AG20443 (cell line): ENCODE data around the gene POLD3.

Source experiments
- DNase-seq: peaks from one replicate; pipeline ENCODE4 v3.0.0; 2012; ENCODE audit warnings: low spot score, mixed read lengths

POLD3 gene

DNA sequence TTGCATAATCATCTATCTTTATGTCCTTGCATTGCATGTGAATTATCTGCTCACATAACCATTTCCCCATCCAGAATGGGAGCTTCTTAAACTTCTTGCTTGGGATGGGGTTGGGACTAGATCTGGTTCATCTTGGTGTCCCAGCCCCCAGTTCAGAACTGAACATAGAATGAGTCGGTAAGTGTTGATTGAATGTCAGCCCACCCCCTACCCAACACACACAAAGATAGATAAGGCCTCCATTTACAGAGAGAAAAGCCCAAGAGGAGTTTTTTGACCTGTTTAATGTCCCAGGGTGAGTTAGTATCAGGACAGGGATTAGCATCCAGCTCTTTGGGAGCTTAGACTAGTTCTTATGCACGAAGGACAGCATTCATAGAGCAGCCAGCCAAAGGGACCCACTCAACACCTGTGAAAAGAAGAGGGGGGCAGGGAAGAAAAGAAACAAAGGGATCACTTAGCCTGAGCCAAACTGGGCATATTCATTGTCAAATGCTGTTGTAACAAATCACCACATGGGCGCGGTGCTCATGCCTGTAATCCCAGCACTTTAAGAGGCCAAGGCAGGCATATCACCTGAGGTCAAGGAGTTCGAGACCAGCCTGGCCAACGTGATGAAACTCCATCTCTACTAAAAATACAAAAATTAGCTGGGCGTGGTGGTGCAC is 81.4 kb downstream of the POLD3 start:
- no peak for DNase-seq

DNA sequence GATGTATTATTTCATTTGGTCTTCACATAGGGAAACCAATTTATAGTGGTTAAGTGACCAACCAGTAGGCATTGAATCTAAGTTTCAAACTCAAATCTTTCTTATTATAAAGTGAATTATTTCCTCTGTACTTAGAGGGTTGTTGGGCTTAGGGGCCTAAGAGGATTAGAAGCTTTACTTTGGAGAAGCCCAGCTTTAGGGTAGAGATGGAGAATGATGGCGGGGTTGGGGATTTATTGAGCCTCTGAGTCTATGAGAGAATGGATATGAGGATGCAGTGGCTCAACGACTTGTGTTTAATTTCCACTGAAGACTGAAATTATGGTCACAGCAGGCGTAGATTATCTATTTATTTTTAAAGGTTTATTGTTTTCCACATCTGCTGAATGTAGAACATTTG is 83.4 kb downstream of the POLD3 start:
- no peak for DNase-seq

- DNase-seq: no peak
These were observed 84.2 kb downstream of the POLD3 start for GRCh38 chr11:74676596-74676995.

DNA sequence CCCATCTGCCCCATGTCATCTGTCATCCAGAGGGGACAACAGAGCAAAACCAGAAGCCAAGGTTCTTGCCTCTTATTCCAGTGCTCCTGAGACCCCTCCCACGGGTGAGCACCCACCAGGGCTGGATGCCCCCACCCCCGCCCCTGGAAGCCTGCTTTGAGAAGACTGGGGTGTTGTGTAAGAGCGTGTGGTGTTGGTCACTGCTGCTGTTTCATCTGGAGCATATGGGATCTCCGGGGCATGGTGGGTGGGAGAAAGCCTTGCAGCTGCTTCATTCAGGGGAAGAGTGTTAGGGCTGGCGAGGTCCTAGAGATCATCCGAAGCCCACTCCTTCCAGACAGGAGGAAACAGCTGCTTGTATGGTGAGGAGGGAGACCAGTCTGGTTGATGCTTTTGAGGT is 84.7 kb downstream of the POLD3 start:
- DNase-seq: no peak

GRCh38 chr11:74678041-74678440 is 85.7 kb downstream of the POLD3 start:
- DNase-seq: no peak

- no peak for DNase-seq
These were observed 86.5 kb downstream of the POLD3 start for GRCh38 chr11:74678591-74679512.

- DNase-seq: no peak
These were observed 87.1 kb downstream of the POLD3 start for GRCh38 chr11:74679513-74679865.

GRCh38 chr11:74680035-74680671 is 87.8 kb downstream of the POLD3 start:
- no peak for DNase-seq

DNA sequence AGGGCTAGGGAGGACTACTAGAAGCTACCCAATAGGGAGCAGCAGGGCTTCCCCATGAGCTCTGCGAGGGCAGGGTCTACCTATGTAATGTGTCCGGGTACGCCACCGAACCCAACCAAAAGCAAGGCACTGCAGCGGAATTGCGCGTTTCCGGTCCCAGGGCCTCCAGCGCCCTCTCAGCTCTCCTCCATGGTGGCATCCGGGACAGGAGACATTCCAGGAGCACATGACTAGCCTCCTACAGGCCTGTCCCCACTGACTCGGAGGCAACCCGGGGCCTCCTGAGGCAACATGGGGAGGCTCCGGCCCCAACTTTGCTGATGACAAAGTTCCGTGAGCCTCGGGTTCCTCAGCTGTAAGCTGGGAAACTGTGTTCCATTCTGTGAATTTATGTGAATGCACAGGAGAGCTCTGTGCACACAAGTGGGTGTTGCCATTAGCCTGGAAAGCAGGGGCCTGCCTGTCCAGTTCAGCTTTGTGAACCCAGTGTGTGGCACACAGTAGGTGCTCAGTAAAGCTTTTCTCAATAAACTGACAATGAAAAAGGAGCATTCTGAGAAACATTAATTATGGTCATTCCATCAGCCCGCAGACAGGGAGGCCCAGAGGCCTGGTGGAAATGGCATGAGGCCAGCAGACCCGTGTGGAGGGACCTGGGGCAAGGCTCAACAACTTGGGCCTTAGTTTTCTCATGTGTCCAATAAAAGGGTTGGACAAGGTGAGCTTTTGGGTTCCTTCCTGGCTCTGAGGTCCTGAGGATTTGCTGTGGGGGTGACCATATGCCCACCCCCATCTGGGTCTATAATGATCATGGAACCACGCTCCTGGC is 88.5 kb downstream of the POLD3 start:
- DNase-seq: no peak

DNA sequence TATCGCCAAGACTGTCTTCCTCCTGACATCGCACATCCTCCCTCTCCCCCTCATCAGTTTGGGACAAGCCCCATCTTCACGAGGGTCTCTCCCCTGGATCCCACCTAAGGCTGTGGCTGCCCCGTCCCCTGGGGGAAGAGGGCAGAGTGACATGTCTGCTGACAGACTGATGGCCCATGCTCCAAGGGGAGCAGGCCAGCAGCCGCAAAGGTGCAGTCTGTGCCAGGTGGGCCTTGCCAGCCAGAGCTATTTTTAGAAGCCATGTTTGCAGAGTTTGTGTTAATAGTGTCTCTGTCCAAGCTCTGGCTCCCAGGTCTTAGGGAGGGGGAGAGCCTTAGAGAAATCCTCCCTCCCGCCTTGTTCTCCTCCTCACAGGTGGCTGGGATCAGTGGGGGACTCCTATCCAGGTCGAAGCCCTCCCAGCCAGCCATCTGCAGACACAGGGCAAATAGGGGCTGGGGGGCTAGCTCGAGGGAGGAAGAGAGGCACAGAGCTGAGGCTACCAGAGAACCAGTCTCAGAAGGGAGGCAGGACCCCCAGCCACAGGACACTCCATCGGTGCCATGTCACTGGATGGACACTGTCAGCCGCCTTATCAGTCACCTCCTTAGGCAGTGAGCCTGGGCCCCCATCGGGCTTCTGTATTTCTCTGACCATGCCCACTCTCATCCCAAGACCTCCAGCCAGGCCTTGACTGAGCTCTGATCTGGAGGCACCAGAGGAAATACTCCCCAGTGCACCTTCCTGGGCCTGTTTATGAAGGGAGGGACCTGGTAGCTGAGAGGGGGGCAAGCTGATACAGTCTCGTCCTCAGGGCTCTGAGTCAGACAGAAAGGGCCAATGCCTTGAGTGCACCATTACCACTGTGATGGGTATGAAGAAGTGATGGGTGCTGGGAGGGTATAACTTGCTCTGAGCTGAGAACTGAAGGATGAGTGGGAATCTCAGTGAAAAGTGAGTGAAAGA is 89.6 kb downstream of the POLD3 start:
- no peak for DNase-seq

DNA sequence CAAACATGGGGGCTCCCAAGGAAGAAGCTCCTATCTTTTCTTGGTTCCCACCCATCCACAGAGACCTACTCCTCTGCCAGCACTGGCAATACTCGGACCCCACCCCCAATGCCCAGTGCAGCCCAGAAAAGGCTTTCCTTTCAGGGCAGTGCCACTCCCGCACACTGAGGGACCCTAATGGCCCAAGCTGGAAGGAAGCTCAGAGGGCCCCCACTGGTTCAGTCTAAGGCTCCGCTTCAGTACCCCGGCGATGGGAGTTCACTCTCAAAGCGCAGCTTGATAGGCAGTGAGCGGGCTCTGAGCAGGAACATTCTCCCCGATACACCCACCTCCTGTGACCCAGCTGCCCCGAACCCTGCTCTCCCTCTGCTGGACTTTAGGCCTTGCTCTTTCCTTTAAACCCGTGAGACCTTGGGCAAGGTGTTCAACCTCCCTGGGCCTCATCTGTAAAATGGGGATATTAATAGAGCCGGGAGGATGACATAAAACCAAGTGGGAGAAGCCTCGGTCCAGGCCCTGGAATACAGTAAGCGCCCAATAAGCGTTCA is 90.4 kb downstream of the POLD3 start:
- DNase-seq: no peak

GRCh38 chr11:74683279-74683871 is 91.0 kb downstream of the POLD3 start:
- DNase-seq: peak; percentile 72

- no peak for DNase-seq
These were observed 91.6 kb downstream of the POLD3 start for GRCh38 chr11:74683941-74684481.

DNA sequence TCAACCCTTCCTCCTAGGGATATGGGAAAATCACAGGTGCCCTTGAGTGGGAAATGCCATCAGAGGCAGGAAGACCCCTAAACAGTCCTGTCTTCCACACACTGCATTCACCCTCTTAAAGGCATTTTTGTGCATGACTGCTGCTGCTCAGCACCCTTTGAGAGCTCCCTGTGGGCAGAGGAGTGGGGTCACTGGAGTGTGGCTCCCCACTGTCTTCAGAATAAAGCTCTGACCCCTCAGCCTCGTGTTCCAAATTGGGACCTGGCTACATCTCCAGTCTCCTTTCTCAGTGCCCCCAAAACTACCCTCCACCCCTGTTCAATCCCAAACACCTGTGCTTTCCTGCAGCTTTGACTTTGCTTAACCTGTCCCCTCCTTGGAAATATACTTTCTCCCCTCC is 92.3 kb downstream of the POLD3 start:
- DNase-seq: no peak

- DNase-seq: no peak
These were observed 93.0 kb downstream of the POLD3 start for GRCh38 chr11:74685338-74685737.

DNA sequence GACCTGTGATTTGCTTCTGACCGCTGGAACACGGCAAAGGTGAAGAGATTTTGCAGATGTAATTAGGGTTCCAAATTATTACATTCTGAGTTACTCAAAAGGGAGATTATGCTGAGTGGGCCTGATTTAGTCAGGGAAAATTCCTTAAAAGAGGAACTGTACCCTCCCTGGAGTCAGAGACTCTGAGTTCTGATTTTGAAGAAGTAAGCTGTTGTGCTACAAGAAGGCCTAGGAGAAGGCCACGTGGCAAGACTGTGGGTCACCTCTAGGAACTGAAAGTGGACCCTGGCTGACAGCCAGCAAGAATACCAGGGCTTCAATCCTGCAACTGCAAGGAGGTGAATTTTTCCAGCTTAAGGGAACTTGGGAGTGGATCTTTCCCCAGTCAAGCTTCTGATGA is 93.5 kb downstream of the POLD3 start:
- DNase-seq: no peak

GRCh38 chr11:74686792-74687191 is 94.4 kb downstream of the POLD3 start:
- peak; percentile 79 for DNase-seq

DNA sequence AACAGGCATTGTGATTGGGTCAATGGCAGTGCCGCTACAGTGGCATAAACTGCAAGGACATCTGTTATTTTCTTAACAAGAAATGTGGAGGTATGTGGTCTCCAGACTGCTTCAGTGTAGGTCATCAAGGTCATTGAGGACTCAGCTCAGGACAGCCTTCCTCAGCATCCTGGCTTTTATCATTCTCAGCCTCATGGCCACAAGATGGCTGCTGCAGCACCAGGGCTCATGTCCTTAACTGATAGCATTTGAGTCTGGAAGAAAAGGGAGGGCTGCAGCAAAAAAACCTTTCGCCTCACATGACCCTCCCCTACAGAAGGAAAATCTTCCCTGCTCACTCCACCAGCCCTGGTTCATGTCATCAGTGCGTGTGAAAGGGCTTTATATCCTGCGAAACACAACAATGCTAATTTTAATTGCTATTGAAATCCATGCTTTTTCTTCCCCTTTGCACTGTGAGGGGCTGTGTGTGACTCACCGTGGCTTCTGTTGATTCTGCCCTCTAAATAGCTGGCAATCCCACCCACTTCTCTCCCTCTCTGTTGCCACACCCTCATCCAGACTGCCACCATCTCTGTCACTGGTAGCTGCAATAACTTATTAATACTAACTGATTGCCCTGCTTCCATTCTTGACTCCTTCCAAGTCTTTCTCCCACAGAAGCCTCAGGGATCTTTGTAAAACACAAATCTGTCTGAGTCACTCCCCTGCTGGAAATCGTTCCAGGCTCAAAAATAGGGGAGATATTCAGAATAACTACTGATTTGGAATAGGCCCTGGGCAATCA is 95.0 kb downstream of the POLD3 start:
- DNase-seq: peak; percentile 48

GRCh38 chr11:74689666-74690065 is 97.3 kb downstream of the POLD3 start:
- peak; percentile 45 for DNase-seq
